ENCODE measurements around the gene TIFAB. TPM values are rescaled to one million over a fixed set of nuclear protein-coding genes. Genes with fewer than 3 reads are reported as not detected.

The TIFAB gene
- polyA plus RNA-seq, 3 donors from 2014 or later, result 0.03 to 0.07 TPM; not detected in 1

- no peak overlapping the region for H3K27ac Mint-ChIP-seq
- no peak for DNase-seq
- no peaks in the 10 kb centered on the region for H3K4me1 Mint-ChIP-seq
- H3K4me3 Mint-ChIP-seq, result no peak overlapping the region
- H3K36me3 Mint-ChIP-seq, result no peaks in the 10 kb centered on the region
- peaks cover 0 to 7% (median 0%) of the 10 kb centered on the region in 3 donors for H3K27me3 Mint-ChIP-seq (ENCODE audit: low read depth in 3 of 3)
- no peaks in the 10 kb centered on the region for H3K9me3 Mint-ChIP-seq
These were observed 20.0 kb upstream of the TIFAB start for GRCh38 chr5:135472141-135472540.

DNA sequence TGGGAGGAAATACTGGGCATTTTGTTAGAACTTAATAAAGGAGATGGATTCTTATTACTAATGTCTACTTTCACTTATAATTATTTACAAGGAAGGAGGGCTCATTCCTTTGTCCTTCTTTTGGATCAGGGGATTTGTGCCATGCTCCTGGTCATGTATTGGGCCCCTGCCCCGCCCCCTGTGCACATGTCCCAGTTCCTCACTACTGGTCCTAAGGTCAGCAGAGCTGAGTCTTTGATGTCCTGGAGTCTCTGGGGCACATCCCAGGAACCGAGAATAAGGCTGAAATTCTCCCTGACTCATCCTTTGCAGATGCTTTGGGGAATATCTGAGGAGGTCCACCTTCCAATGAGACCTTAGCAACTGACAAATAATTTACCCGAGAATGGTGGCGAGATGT, 19.6 kb upstream of the TIFAB start:
- Mint-ChIP-seq H3K27ac (no peak overlapping the region), H3K4me3 (no peak overlapping the region), H3K4me1 (no peaks in the 10 kb centered on the region), H3K9me3 (no peaks in the 10 kb centered on the region), H3K27me3 (ENCODE audit: low read depth in 3 of 3) (peaks cover 0 to 7% (median 0%) of the 10 kb centered on the region in 3 donors), H3K36me3 (no peaks in the 10 kb centered on the region)
- no peak for DNase-seq

DNA sequence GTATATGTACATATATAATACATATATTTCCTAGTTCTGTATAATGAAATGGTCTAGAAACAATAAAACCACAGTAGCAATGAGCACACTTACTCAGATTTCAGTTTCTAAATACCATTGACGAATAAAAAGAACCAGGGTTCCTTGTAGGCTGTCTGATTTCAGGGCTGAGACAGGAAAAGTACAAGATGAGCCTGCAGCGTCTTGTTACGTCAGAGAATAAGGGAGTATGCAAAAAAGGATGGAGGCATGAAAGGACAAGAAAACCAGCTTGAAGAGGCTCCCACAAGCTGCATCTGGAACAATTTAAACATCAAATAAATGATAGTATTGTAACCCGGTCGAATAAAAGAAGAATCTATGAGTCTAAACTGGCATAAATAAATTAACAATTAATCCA, 17.8 kb upstream of the TIFAB start:
- Mint-ChIP-seq H3K36me3 (no peaks in the 10 kb centered on the region), H3K4me3 (no peak overlapping the region), H3K27ac (no peak overlapping the region), H3K4me1 (peaks cover 4 to 10% of the 10 kb centered on the region in 2 donors), H3K27me3 (ENCODE audit: low read depth in 3 of 3) (peaks cover 0 to 11% (median 6%) of the 10 kb centered on the region in 3 donors), H3K9me3 (no peaks in the 10 kb centered on the region)
- no peak for DNase-seq

DNA sequence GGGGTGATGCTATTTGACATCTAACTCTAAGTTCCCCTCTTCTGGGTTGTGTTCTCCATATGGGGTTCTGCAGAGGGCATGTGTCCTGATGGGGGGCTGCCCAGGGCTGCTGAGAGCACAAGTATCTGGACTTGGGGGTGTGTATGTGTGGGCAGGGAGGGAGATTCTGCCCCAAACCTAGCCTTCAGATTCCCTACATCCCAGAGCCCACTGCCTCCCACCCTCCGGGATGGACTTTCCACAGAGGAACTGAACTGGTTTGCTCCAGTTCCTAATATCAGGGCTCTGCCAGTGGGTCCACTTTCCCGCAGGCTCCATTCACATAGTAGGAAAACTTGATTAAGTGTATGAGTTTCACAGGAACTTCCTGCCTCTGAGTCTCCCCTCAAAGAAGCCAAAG, 16.4 kb upstream of the TIFAB start:
- Mint-ChIP-seq H3K27me3 (ENCODE audit: low read depth in 3 of 3) (peaks cover 0 to 11% (median 8%) of the 10 kb centered on the region in 3 donors), H3K27ac (no peak overlapping the region), H3K36me3 (no peaks in the 10 kb centered on the region), H3K9me3 (no peaks in the 10 kb centered on the region), H3K4me1 (peaks cover 4 to 10% of the 10 kb centered on the region in 2 donors), H3K4me3 (no peak overlapping the region)
- DNase-seq, result no peak

DNA sequence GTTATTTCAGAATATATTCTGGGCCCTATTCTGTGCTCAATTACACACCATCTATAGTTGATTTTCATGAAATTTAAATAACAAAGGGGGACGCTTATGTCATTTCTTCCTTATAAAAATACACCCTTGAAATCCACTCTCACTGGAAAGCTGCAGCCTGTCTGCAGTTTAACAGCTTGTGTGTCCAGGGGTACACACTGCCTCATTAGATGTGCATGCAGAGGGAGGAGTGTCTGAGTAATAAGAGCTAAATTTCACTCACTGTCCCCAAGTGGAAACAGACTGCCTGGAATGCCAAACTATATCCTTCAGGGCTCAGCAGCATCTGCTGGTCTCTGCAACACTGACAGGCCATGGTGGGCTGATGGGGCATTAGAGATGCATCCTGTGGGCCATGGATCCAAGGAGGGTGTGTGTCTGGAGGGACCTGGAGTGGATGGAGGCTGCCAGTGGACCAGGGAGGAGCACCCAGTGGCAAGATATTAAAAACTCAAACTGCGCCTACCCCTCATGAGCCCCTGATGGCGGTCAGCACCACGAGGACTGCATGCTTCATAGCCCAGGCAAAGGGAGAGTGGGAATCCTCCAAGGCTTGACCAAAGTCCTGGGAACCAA, 15.8 kb upstream of the TIFAB start:
- Mint-ChIP-seq H3K4me3 (no peak overlapping the region), H3K9me3 (no peaks in the 10 kb centered on the region), H3K27ac (no peak overlapping the region), H3K27me3 (ENCODE audit: low read depth in 3 of 3) (peaks cover 0 to 9% (median 7%) of the 10 kb centered on the region in 3 donors), H3K4me1 (peaks cover 4 to 10% of the 10 kb centered on the region in 2 donors), H3K36me3 (no peaks in the 10 kb centered on the region)
- no peak for DNase-seq

DNA sequence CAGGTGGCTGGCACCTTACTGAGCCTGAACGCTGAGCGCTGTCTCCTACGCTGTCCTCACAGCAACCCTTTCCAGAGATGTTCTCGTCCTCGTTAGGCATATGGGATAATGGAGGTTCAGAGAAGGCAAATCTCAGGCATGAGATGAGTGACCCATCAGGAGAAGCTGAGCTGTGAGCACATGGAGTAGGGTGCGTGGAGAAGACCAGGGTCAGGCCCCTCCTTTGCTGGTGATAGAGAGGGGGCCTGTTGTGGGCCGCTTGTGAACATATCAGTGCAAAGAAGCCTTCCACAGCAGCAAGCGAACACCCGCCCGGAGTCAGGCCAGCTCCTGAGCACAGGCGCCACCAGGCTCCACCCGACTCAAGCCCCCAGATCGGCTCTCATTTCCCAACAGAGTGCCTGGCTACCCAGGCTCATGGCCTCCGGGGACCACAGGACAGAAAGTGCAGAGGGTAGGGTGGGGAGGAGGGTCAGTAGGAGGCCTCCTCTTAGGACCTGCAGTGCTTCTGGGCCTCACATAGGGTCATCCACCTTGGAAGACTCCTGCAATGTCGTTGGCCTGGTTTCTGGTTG, 15.0 kb upstream of the TIFAB start:
- Mint-ChIP-seq H3K36me3 (no peaks in the 10 kb centered on the region), H3K27me3 (ENCODE audit: low read depth in 3 of 3) (peaks cover 0 to 9% (median 7%) of the 10 kb centered on the region in 3 donors), H3K27ac (no peak overlapping the region), H3K4me1 (peaks cover 7 to 10% of the 10 kb centered on the region in 2 donors), H3K4me3 (peak overlapping the region in 1 of 5 donors; percentile 64), H3K9me3 (no peaks in the 10 kb centered on the region)
- DNase-seq, result no peak

DNA sequence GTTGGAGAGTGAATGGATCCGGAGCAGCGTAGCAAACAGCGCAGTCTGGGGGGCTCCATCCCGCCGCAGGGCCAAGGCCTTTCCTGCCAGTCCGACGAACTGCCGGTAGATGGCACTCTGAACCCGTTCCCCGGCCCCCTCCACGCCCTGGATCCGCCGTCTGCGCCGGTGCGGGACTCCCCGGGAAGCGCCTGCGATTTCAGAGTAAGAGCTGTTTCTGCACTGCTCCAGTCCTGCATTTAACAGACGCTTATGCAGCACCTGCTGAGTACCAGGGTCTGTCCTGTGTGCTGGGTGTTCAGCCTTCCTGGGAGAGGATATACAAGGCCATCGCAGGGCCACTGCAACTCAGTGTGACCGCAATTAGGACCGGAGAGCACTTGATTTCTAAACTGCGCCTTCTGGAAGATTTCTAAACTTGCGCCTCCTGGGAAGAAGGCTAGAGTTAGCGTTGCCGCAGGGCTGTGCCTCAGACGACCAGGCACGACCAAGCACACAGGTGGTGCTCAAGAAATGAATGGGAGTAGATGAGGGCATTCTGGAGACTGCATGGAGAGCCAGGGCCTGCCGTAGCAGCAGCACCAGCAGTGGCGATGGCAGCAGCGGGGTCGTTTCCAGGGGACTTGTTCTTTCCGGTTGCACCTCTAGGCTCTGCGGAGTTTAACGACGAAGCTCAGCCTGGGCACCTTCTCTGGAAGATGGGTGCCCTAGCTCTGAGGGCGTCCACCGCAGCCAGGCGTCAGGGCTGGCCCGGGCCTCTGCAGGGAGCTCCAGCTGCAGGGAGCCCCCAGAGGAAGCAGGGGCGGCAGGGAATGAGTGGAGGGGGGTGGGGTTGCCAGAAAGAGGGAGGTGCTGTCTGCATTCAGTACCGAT, 14.3 kb upstream of the TIFAB start:
- H3K9me3 Mint-ChIP-seq, result no peaks in the 10 kb centered on the region

DNA sequence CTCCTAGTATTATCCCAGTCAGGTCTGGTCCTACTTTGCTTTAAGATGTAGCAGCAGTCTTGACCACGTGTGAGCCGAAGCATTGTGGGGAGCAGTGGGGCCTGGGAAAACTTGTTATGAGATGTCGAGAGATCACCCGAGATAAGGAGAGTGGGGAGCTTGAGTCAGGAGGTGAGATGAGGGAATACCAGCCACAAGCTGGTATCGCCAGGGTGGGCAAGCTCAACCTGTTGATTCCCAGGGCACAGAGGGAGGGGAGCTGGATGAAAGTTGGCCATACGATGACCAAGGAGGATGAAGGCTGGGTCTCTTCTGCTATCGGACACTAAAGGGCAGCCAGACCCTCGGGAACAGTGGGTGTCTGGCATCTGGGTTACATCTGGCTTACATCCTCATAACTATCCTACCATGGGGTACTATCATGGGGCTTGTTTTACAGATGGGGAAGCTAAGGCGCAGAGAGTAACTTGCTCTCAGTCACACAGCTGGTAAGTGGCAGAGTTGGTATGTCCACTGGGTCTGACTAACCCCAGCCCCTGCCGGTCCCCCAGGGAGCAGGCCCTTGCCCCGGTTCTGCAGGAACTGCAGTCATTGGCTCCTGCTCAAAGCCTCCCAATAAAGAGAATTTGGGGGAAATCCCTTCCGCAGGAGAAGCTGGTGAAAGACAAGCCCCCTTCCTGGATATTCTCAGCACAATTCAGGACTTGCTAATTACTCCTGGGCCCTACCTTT, 13.4 kb upstream of the TIFAB start:
- no peaks in the 10 kb centered on the region for H3K9me3 Mint-ChIP-seq
- no peaks in the 10 kb centered on the region for H3K36me3 Mint-ChIP-seq
- H3K27me3 Mint-ChIP-seq (ENCODE audit: low read depth in 3 of 3), result peaks cover 0 to 9% (median 8%) of the 10 kb centered on the region in 3 donors
- H3K4me1 Mint-ChIP-seq, result peaks cover 7 to 10% of the 10 kb centered on the region in 2 donors
- no peak overlapping the region for H3K27ac Mint-ChIP-seq
- H3K4me3 Mint-ChIP-seq, result peak overlapping the region in 1 of 5 donors; percentile 35
- no peak for DNase-seq

More for the DNA sequence above, 14.3 kb upstream of the TIFAB start:
- peaks cover 0 to 9% (median 7%) of the 10 kb centered on the region in 3 donors for H3K27me3 Mint-ChIP-seq (ENCODE audit: low read depth in 3 of 3)
- H3K4me3 Mint-ChIP-seq, result peak overlapping the region; percentile 19 to 69 (median 53)
- peak; percentile 26 to 40 (median 37) for DNase-seq
- peaks cover 7 to 10% of the 10 kb centered on the region in 2 donors for H3K4me1 Mint-ChIP-seq
- H3K27ac Mint-ChIP-seq, result no peak overlapping the region
- H3K36me3 Mint-ChIP-seq, result no peaks in the 10 kb centered on the region

GRCh38 chr5:135462304-135462703, 10.2 kb upstream of the TIFAB start:
- Mint-ChIP-seq H3K4me1 (peaks cover 7 to 10% of the 10 kb centered on the region in 2 donors), H3K27me3 (ENCODE audit: low read depth in 3 of 3) (peaks cover 0 to 9% (median 6%) of the 10 kb centered on the region in 3 donors), H3K9me3 (no peaks in the 10 kb centered on the region), H3K4me3 (no peak overlapping the region), H3K27ac (peak overlapping the region in 1 of 6 donors; percentile 17), H3K36me3 (no peaks in the 10 kb centered on the region)
- peak; percentile 17 to 25 (median 19) for DNase-seq

GRCh38 chr5:135461481-135462151, 9.5 kb upstream of the TIFAB start:
- Mint-ChIP-seq H3K9me3 (no peaks in the 10 kb centered on the region), H3K36me3 (no peaks in the 10 kb centered on the region), H3K27me3 (ENCODE audit: low read depth in 3 of 3) (peaks cover 0 to 9% (median 8%) of the 10 kb centered on the region in 3 donors), H3K27ac (no peak overlapping the region), H3K4me1 (peaks cover 7 to 10% of the 10 kb centered on the region in 2 donors), H3K4me3 (no peak overlapping the region)
- no peak for DNase-seq

GRCh38 chr5:135460246-135461033, 8.3 kb upstream of the TIFAB start:
- Mint-ChIP-seq H3K9me3 (no peaks in the 10 kb centered on the region), H3K4me3 (no peak overlapping the region), H3K27me3 (ENCODE audit: low read depth in 3 of 3) (peaks cover 0 to 8% (median 5%) of the 10 kb centered on the region in 3 donors), H3K4me1 (peaks cover 3 to 4% of the 10 kb centered on the region in 2 donors), H3K27ac (no peak overlapping the region), H3K36me3 (no peaks in the 10 kb centered on the region)
- no peak for DNase-seq

DNA sequence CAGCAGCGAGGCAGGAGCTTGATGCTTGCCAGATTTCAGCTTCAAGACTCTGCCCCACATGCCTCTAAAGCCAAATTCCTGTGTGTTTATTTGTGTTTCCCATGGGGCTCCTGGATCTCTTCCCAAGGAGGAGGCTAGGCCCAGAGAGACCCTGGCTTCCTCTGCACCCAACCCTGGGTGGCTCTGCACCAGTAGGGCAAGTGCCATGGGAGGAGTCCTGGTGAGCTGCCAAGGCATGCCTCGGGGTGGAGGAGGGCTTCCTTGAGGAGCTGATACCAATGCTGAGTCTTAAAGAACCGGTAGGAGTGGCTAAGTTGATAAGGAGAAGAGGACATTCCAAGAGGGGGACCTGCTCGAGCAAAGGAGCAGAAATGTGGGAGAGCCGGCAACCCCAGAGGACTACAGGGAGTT, 6.8 kb upstream of the TIFAB start:
- H3K9me3 Mint-ChIP-seq, result no peaks in the 10 kb centered on the region
- H3K27me3 Mint-ChIP-seq (ENCODE audit: low read depth in 3 of 3), result peaks cover 0 to 6% (median 3%) of the 10 kb centered on the region in 3 donors
- no peak for DNase-seq
- H3K4me3 Mint-ChIP-seq, result no peak overlapping the region
- H3K4me1 Mint-ChIP-seq, result peaks cover 0 to 3% of the 10 kb centered on the region in 2 donors
- H3K27ac Mint-ChIP-seq, result no peak overlapping the region
- no peaks in the 10 kb centered on the region for H3K36me3 Mint-ChIP-seq
